KMS-11 (cell line): ENCODE results near the gene ZNF414.

ENCODE experiments used
- H2AFZ ChIP-seq: fragments of 200-600 bp; sonication (generic); 2 replicates; pipeline ENCODE4 v1.6.1; 2016; ENCODE audit warnings: antibody characterized with exemption, mixed run types, low read depth
- H3K27ac ChIP-seq: fragments of 200-600 bp; sonication (generic); 2 replicates; pipeline ENCODE4 v1.6.1; 2016; ENCODE audit warnings: mild to moderate bottlenecking, mixed run types
- H3K27me3 ChIP-seq: fragments of 200-600 bp; sonication (generic); 2 replicates; pipeline ENCODE4 v1.6.1; 2017; ENCODE audit warnings: mild to moderate bottlenecking, low read depth, mixed run types, moderate library complexity; ENCODE audit not compliant: insufficient read depth
- H3K36me3 ChIP-seq: fragments of 200-600 bp; sonication (generic); 2 replicates; pipeline ENCODE4 v1.6.1; 2017; ENCODE audit warnings: mild to moderate bottlenecking, mixed run types; ENCODE audit not compliant: insufficient read depth
- H3K4me1 ChIP-seq: fragments of 200-600 bp; sonication (generic); 2 replicates; pipeline ENCODE4 v1.6.1; 2016; ENCODE audit warnings: mild to moderate bottlenecking, low read depth, mixed run types; ENCODE audit not compliant: poor library complexity, severe bottlenecking
- H3K4me2 ChIP-seq: fragments of 200-600 bp; sonication (generic); 2 replicates; pipeline ENCODE4 v1.7.0; 2016; ENCODE audit warnings: mild to moderate bottlenecking, mixed run types
- H3K4me3 ChIP-seq: fragments of 200-600 bp; sonication (generic); IDR thresholded peaks from 2 replicates; pipeline ENCODE4 v1.6.1; 2017; ENCODE audit warnings: low read depth, low read length, mixed read lengths; ENCODE audit not compliant: insufficient read depth
- H3K79me2 ChIP-seq: fragments of 200-600 bp; sonication (generic); 2 replicates; pipeline ENCODE4 v1.6.1; 2016; ENCODE audit warnings: low read depth, mixed run types; ENCODE audit not compliant: insufficient read depth
- H3K9ac ChIP-seq: fragments of 200-600 bp; sonication (generic); 2 replicates; pipeline ENCODE4 v1.6.1; 2016; ENCODE audit warnings: mild to moderate bottlenecking, mixed run types
- H4K20me1 ChIP-seq: fragments of 200-600 bp; sonication (generic); 2 replicates; pipeline ENCODE4 v1.6.1; 2016; ENCODE audit warnings: mild to moderate bottlenecking, mixed run types; ENCODE audit not compliant: insufficient read depth
- TF ChIP-seq, protein P1 (sequence below): fragments of 200-600 bp; sonication (generic); conservative IDR thresholded peaks from 2 replicates; pipeline ENCODE4 v1.6.1; 2017; ENCODE audit warnings: low read depth, mild to moderate bottlenecking, antibody characterized with exemption, low read length, moderate library complexity, mixed read lengths

ZNF414 gene

DNA sequence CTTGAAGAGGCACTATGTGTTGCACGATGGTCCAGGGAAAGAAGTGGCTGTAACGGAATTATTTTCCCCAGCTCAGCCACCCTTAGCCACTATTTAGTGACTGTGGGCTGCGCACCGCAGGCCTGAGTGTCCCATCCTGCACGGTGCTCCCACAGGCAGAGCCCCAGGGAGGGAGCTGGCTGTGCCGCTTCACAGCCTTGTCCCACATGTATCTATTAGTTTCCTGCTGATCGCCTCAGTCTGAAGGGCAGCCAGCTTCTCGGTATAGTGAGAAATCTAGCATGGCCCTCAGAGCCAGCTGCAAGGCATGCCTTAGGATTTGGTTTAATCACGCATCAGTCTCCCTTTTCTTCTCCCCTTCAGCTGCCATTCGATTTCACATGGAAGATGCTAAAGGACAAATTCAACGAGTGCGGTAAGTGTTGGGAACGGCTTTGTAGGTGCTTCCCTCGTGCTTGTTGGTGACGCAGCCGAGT is 27.3 kb downstream of the ZNF414 start:
- peaks cover 16% of the 10 kb centered on the region; the same call in 1 of the 2 replicates for H3K79me2 ChIP-seq
- no peak overlapping the region for H3K4me2 ChIP-seq
- no peak overlapping the region for H3K27ac ChIP-seq

DNA sequence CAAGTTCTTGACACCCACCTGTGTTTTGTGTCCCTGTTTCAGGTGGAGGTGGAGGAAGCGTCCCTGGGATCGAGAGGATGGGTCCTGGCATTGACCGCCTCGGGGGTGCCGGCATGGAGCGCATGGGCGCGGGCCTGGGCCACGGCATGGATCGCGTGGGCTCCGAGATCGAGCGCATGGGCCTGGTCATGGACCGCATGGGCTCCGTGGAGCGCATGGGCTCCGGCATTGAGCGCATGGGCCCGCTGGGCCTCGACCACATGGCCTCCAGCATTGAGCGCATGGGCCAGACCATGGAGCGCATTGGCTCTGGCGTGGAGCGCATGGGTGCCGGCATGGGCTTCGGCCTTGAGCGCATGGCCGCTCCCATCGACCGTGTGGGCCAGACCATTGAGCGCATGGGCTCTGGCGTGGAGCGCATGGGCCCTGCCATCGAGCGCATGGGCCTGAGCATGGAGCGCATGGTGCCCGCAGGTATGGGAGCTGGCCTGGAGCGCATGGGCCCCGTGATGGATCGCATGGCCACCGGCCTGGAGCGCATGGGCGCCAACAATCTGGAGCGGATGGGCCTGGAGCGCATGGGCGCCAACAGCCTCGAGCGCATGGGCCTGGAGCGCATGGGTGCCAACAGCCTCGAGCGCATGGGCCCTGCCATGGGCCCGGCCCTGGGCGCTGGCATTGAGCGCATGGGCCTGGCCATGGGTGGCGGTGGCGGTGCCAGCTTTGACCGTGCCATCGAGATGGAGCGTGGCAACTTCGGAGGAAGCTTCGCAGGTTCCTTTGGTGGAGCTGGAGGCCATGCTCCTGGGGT is 28.2 kb downstream of the ZNF414 start:
- H3K79me2 ChIP-seq, result peaks cover 26% of the 10 kb centered on the region; the same call in 1 of the 2 replicates
- H3K4me1 ChIP-seq, result no peaks in the 10 kb centered on the region
- H3K4me3 ChIP-seq, result no peak overlapping the region
- H3K4me2 ChIP-seq, result no peak overlapping the region
- TF ChIP-seq, protein P1, sequence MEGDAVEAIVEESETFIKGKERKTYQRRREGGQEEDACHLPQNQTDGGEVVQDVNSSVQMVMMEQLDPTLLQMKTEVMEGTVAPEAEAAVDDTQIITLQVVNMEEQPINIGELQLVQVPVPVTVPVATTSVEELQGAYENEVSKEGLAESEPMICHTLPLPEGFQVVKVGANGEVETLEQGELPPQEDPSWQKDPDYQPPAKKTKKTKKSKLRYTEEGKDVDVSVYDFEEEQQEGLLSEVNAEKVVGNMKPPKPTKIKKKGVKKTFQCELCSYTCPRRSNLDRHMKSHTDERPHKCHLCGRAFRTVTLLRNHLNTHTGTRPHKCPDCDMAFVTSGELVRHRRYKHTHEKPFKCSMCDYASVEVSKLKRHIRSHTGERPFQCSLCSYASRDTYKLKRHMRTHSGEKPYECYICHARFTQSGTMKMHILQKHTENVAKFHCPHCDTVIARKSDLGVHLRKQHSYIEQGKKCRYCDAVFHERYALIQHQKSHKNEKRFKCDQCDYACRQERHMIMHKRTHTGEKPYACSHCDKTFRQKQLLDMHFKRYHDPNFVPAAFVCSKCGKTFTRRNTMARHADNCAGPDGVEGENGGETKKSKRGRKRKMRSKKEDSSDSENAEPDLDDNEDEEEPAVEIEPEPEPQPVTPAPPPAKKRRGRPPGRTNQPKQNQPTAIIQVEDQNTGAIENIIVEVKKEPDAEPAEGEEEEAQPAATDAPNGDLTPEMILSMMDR, result no peak
- no peak overlapping the region for H3K9ac ChIP-seq
- H3K27ac ChIP-seq, result no peak overlapping the region
- H2AFZ ChIP-seq, result no peak overlapping the region
- H4K20me1 ChIP-seq, result no peaks in the 10 kb centered on the region
- H3K36me3 ChIP-seq, result no peaks in the 10 kb centered on the region; the same call in 1 of the 2 replicates
- no peaks in the 10 kb centered on the region for H3K27me3 ChIP-seq

More for the DNA sequence above, 27.3 kb downstream of the ZNF414 start:
- Histone ChIP-seq H3K4me1 (no peaks in the 10 kb centered on the region), H4K20me1 (no peaks in the 10 kb centered on the region), H3K9ac (no peak overlapping the region), H3K36me3 (no peaks in the 10 kb centered on the region; the same call in 1 of the 2 replicates), H3K4me3 (no peak overlapping the region), H2AFZ (no peak overlapping the region), H3K27me3 (no peaks in the 10 kb centered on the region)
- TF ChIP-seq, protein P1, result no peak

DNA sequence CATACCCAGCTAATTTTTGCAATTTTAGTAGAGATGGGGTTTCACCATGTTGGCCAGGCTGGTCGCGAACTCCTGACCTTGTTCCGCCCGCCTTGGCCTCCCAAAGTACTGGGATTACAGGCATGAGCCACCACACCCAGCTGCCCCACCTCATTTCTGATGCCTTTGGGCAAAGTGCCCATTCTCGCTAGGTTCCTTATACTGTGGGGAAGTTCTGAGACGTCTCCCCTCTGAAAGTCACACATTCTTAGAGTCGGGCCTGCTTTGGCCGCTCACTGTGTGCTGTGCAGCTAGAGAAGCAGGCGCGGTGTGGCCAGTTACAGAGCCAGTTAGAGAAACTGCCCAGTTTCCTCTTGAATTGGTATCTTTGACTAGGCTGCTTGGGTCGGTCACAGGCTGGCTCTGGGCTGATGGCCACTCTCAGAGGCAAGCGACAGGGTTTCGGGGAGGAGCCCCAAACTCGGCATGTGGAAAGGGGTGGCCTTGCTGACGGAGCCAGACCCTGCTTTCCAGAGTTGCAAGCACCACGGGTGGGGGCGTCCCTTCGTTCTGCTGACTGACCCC is 29.6 kb downstream of the ZNF414 start:
- Histone ChIP-seq H3K4me3 (no peak overlapping the region), H3K9ac (no peak overlapping the region), H3K36me3 (no peaks in the 10 kb centered on the region; the same call in 1 of the 2 replicates), H2AFZ (no peak overlapping the region), H4K20me1 (peaks cover under 1% of the 10 kb centered on the region; the same call in 1 of the 2 replicates), H3K27ac (no peak overlapping the region), H3K79me2 (peaks cover 34% of the 10 kb centered on the region), H3K27me3 (no peaks in the 10 kb centered on the region), H3K4me2 (no peak overlapping the region), H3K4me1 (no peaks in the 10 kb centered on the region)
- TF ChIP-seq, protein P1, result no peak

DNA sequence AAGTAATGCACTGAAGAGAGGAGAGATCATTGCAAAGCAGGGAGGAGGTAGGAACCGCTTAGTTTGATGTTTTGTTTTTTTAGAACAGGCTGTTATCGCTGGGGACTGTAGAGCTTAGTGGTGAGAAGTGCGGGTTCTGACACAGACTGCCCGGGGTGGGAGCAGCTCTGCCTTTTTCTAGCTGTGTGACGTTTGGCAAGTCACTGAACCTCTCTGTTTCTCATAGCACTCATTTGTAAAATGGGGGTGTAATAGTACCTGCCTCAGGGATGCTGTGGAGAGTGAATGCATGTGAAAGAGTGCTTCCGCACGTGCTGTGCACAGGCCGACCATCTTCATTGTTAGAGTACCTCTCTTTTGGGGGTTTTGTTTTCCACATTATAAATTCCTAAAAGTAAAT is 30.8 kb downstream of the ZNF414 start:
- Histone ChIP-seq H3K36me3 (no peaks in the 10 kb centered on the region; the same call in 1 of the 2 replicates), H3K4me1 (no peaks in the 10 kb centered on the region), H3K27me3 (no peaks in the 10 kb centered on the region), H4K20me1 (peaks cover 5% of the 10 kb centered on the region; the same call in 1 of the 2 replicates), H3K27ac (no peak overlapping the region), H3K4me2 (no peak overlapping the region), H2AFZ (no peak overlapping the region), H3K79me2 (peaks cover 47% of the 10 kb centered on the region), H3K9ac (no peak overlapping the region), H3K4me3 (no peak overlapping the region)
- TF ChIP-seq, protein P1, result no peak
